K562 (cell line): ENCODE results near the gene EFEMP2. TPM values are rescaled to one million over a fixed set of nuclear protein-coding genes. Genes with fewer than 3 reads are reported as not detected.
A peak's percentile ranks its signal among the peaks of the same experiment; 100 is the strongest.

Experiments
- ADNP ChIP-seq: fragments of 200-800 bp; sonication (Bioruptor generic); IDR thresholded peaks from 2 replicates; pipeline ENCODE4 v1.6.1; 2016; ENCODE audit warnings: missing genetic modification characterization, missing compliant biosample characterization
- CAMTA2 ChIP-seq: fragments of 250-450 bp; sonication (Bioruptor Pico); conservative IDR thresholded peaks from 2 replicates; pipeline ENCODE4 v1.5.1; 2022
- CXXC5 ChIP-seq: fragments of 250-450 bp; sonication (Bioruptor Pico); IDR thresholded peaks from 2 replicates; pipeline ENCODE4 v1.8.0; 2022; ENCODE audit warnings: inconsistent platforms, mild to moderate bottlenecking, moderate library complexity
- DMBX1 ChIP-seq: fragments of 250-450 bp; sonication (Bioruptor Pico); IDR thresholded peaks from 2 replicates; pipeline ENCODE4 v1.8.0; 2022; ENCODE audit warnings: inconsistent platforms, mild to moderate bottlenecking, moderate library complexity, borderline replicate concordance
- ELF2 ChIP-seq: fragments of 250-450 bp; sonication (Bioruptor Pico); IDR thresholded peaks from 2 replicates; pipeline ENCODE4 v1.5.0; 2021; ENCODE audit warnings: mild to moderate bottlenecking
- ESRRB ChIP-seq: fragments of 250-450 bp; sonication (Bioruptor Pico); IDR thresholded peaks from 2 replicates; pipeline ENCODE4 v1.5.0; 2020; ENCODE audit warnings: mild to moderate bottlenecking, moderate library complexity, borderline replicate concordance
- ETV5 ChIP-seq: sonication (generic); formaldehyde crosslinking; IDR thresholded peaks from 2 replicates; pipeline ENCODE4 v1.4.0; 2020; ENCODE audit warnings: low read depth, mild to moderate bottlenecking, missing genetic modification reagents
- FOXK1 ChIP-seq: sonication (generic); formaldehyde crosslinking; IDR thresholded peaks from 2 replicates; pipeline ENCODE4 v1.8.0; 2022; ENCODE audit warnings: missing genetic modification reagents, mild to moderate bottlenecking, borderline replicate concordance
- GATA2 ChIP-seq: sonication (generic); formaldehyde crosslinking; IDR thresholded peaks from 2 replicates; pipeline ENCODE4 v1.4.0; 2020; ENCODE audit warnings: mild to moderate bottlenecking, missing genetic modification reagents
- MED1 ChIP-seq: sonication (generic); formaldehyde crosslinking; IDR thresholded peaks from 2 replicates; pipeline ENCODE4 v1.8.1; 2023; ENCODE audit warnings: missing genetic modification reagents, borderline replicate concordance
- NFIC ChIP-seq: fragments of 450-650 bp; IDR thresholded peaks from 2 replicates; pipeline ENCODE4 v1.6.1; 2017; ENCODE audit warnings: mild to moderate bottlenecking, inconsistent platforms
- NFYB ChIP-seq: IDR thresholded peaks from 2 replicates; pipeline ENCODE4 v1.6.1; 2011; ENCODE audit warnings: mild to moderate bottlenecking, moderate library complexity; ENCODE audit not compliant: insufficient read length; ENCODE audit errors: extremely low read depth
- PHTF2 ChIP-seq: fragments of 250-450 bp; sonication (Bioruptor Pico); IDR thresholded peaks from 2 replicates; pipeline ENCODE4 v1.5.0; 2021; ENCODE audit warnings: mild to moderate bottlenecking
- RUNX1 ChIP-seq: sonication (generic); IDR thresholded peaks from 2 replicates; pipeline ENCODE4 v1.6.1; 2016; ENCODE audit warnings: antibody characterized with exemption, low read depth
- TBL1XR1 ChIP-seq, 2 experiments: IDR thresholded peaks; 2 replicates each; pipeline ENCODE4 v1.6.1; 2012; ENCODE audit warnings: improper control_type of control experiment in 2 of 2, low read length in 2 of 2, mild to moderate bottlenecking in 1 of 2
- XRCC5 ChIP-seq: fragments of 200-400 bp; formaldehyde crosslinking; IDR thresholded peaks from 2 replicates; pipeline ENCODE4 v1.6.1; 2017; ENCODE audit warnings: low read depth, mild to moderate bottlenecking, low read length
- ZNF134 ChIP-seq: fragments of 250-450 bp; sonication (Bioruptor Pico); conservative IDR thresholded peaks from 2 replicates; pipeline ENCODE4 v1.4.0; 2020
- ZNF197 ChIP-seq: fragments of 200-800 bp; sonication (Bioruptor generic); IDR thresholded peaks from 2 replicates; pipeline ENCODE4 v1.6.1; 2016; ENCODE audit warnings: low read depth, missing genetic modification characterization, missing compliant biosample characterization
- ZNF212 ChIP-seq: fragments of 450-650 bp; formaldehyde crosslinking; IDR thresholded peaks from 2 replicates; pipeline ENCODE4 v1.4.0; 2020; ENCODE audit warnings: mild to moderate bottlenecking
- ZNF232 ChIP-seq: sonication (generic); formaldehyde crosslinking; IDR thresholded peaks from 2 replicates; pipeline ENCODE4 v1.8.0; 2022; ENCODE audit warnings: mild to moderate bottlenecking, missing genetic modification reagents
- polyA plus RNA-seq, 8 experiments: library from polyadenylated mRNA; depleted of rRNA in 4 of 8; stranded (reverse) in 5 of 8; unstranded in 3 of 8; fragments of >200 nt; fragmentation: Nextera tagmentation in 2 of 8; fragmentation: Illumina TruSeq in 1 of 8; extraction: Ambion mirVana in 2 of 8; extraction: Trizol in 1 of 8; gene quantifications; 2 replicates each; pipeline versions ENCODE4 v1.2.1 to v1.2.3, GENCODE V29; 2011 to 2014; ENCODE audit warnings: inconsistent platforms in 1 of 8, missing spikeins in 1 of 8
- total RNA-seq, 7 experiments: library from RNA; depleted of rRNA in 6 of 7; stranded (reverse); fragments of >200 nt in 6 of 7; fragmentation: Illumina TruSeq in 2 of 7; extraction: Trizol in 2 of 7; gene quantifications; 2 replicates each; pipeline versions ENCODE4 v1.2.1 to v1.2.3, GENCODE V29; 2011 to 2021; ENCODE audit warnings: low replicate concordance in 1 of 7
- TF ChIP-seq, protein P1 (sequence below): fragments of 250-450 bp; sonication (Bioruptor Pico); IDR thresholded peaks from 2 replicates; pipeline ENCODE4 v1.4.0; 2020; ENCODE audit warnings: mild to moderate bottlenecking, moderate library complexity, borderline replicate concordance
- TF ChIP-seq, protein P2 (sequence below): sonication (generic); IDR thresholded peaks from 2 replicates; pipeline ENCODE4 v1.6.1; 2016
- TF ChIP-seq, protein P3 (sequence below), 3 experiments: fragments of 200-800 bp in 1 of 3; sonication (Bioruptor generic) in 1 of 3; sonication (generic) in 1 of 3; formaldehyde crosslinking in 1 of 3; IDR thresholded peaks; 2 replicates each; pipeline versions ENCODE4 v1.6.1 to v1.8.0; 2016 to 2022; ENCODE audit warnings: mild to moderate bottlenecking in 2 of 3, missing compliant biosample characterization in 2 of 3, missing genetic modification characterization in 2 of 3, missing genetic modification reagents in 1 of 3

EFEMP2 gene
- total and polyA plus RNA-seq, 9 of the 15 experiments (the other 6 are each of a cell fraction or from before 2014, with no cell fraction given): 0.07 to 2.9 (median 0.69) TPM; not detected in 1

DNA sequence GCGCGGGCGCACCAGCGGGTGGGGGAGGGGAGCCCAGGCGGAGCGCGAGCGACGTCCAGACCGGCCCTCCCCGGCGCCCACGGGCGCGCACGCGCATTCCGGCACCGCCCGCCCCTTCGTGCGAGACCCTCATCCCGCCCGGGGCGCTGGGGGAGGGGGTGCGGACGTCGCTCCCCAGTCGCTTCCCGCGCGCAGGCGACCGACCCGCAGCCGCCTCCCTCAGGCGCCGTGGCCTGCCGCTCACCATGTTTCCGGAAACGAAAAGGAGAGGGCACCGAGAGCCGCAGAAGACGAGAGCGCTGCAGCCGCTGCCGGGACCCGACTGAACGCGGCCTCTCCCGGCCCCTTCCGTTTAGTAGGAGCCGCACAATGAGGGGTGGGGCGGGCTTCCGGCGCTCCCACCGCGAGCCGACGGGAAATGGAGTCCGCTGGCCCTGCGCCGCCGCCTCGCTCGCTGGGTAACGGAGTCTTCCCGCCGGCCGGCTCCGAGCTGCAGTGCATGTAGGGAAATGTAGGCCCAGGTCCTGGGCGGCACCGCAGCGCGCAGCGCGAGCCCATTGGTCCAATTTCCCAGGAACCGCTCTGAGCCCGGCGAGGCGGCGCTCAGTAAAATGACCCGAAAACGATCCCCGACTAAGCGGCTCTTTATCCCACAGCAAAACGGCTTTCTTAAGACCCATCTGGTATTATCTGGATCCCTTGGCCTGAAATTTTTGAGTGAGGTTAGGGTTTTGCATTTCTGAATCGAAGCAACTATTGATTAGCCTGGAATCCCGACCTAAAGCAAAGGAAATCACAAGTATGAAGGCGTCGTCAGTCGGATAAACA is 14.5 kb downstream of the EFEMP2 start, which contains the start of gene CFL1 (continued):
- TF ChIP-seq, protein P1, sequence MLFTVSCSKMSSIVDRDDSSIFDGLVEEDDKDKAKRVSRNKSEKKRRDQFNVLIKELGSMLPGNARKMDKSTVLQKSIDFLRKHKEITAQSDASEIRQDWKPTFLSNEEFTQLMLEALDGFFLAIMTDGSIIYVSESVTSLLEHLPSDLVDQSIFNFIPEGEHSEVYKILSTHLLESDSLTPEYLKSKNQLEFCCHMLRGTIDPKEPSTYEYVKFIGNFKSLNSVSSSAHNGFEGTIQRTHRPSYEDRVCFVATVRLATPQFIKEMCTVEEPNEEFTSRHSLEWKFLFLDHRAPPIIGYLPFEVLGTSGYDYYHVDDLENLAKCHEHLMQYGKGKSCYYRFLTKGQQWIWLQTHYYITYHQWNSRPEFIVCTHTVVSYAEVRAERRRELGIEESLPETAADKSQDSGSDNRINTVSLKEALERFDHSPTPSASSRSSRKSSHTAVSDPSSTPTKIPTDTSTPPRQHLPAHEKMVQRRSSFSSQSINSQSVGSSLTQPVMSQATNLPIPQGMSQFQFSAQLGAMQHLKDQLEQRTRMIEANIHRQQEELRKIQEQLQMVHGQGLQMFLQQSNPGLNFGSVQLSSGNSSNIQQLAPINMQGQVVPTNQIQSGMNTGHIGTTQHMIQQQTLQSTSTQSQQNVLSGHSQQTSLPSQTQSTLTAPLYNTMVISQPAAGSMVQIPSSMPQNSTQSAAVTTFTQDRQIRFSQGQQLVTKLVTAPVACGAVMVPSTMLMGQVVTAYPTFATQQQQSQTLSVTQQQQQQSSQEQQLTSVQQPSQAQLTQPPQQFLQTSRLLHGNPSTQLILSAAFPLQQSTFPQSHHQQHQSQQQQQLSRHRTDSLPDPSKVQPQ (CRISPR knock-in tag): no peak
- TF ChIP-seq RUNX1 (no peak), ZNF232 (CRISPR knock-in tag) (no peak), NFIC (peak; percentile 63), ZNF134 (CRISPR knock-in tag) (no peak), FOXK1 (CRISPR knock-in tag) (no peak; the same call in 1 of the 2 replicates), ADNP (no peak), PHTF2 (no peak), ELF2 (CRISPR knock-in tag) (peak; percentile 68; the same call in 1 of the 2 replicates), MED1 (CRISPR knock-in tag) (no peak; the same call in 1 of the 2 replicates), NFYB (peak; percentile 87), ZNF212 (CRISPR knock-in tag) (no peak), TBL1XR1 (IDR thresholded peaks at IDR 0.05; ENCODE audit: low read length in 2 of 2) (no peak; a peak in 2 of 4 replicates), ZNF197 (peak; percentile 87), CXXC5 (CRISPR knock-in tag) (peak; percentile 73), GATA2 (CRISPR knock-in tag) (no peak), ETV5 (CRISPR knock-in tag) (no peak; the same call in 1 of the 2 replicates), DMBX1 (CRISPR knock-in tag) (0 out of 2 replicates have a peak, but pooled peaks have one; percentile 49), CAMTA2 (no peak; the same call in 1 of the 2 replicates), XRCC5 (no peak), ESRRB (CRISPR knock-in tag) (no peak)
- TF ChIP-seq, protein P2, sequence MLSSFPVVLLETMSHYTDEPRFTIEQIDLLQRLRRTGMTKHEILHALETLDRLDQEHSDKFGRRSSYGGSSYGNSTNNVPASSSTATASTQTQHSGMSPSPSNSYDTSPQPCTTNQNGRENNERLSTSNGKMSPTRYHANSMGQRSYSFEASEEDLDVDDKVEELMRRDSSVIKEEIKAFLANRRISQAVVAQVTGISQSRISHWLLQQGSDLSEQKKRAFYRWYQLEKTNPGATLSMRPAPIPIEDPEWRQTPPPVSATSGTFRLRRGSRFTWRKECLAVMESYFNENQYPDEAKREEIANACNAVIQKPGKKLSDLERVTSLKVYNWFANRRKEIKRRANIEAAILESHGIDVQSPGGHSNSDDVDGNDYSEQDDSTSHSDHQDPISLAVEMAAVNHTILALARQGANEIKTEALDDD: 0 out of 2 replicates have a peak, but pooled peaks have one; percentile 18
- TF ChIP-seq, protein P3, sequence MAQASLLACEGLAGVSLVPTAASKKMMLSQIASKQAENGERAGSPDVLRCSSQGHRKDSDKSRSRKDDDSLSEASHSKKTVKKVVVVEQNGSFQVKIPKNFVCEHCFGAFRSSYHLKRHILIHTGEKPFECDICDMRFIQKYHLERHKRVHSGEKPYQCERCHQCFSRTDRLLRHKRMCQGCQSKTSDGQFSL (CRISPR knock-in tag; IDR thresholded peaks at IDR 0.05): peak; percentile 20; the same call in 1 of the 2 replicates
- TF ChIP-seq, protein P3 (tag; IDR thresholded peaks at IDR 0.05): no peak
